GM12872 (cell line): ENCODE data around the gene CD74.

Experiments
- TF ChIP-seq, protein P1 (sequence below): IDR thresholded peaks from 3 replicates; pipeline ENCODE4 v1.5.1; 2011; ENCODE audit warnings: low read depth, mild to moderate bottlenecking, low read length, moderate library complexity; ENCODE audit not compliant: insufficient read depth

The CD74 gene

DNA sequence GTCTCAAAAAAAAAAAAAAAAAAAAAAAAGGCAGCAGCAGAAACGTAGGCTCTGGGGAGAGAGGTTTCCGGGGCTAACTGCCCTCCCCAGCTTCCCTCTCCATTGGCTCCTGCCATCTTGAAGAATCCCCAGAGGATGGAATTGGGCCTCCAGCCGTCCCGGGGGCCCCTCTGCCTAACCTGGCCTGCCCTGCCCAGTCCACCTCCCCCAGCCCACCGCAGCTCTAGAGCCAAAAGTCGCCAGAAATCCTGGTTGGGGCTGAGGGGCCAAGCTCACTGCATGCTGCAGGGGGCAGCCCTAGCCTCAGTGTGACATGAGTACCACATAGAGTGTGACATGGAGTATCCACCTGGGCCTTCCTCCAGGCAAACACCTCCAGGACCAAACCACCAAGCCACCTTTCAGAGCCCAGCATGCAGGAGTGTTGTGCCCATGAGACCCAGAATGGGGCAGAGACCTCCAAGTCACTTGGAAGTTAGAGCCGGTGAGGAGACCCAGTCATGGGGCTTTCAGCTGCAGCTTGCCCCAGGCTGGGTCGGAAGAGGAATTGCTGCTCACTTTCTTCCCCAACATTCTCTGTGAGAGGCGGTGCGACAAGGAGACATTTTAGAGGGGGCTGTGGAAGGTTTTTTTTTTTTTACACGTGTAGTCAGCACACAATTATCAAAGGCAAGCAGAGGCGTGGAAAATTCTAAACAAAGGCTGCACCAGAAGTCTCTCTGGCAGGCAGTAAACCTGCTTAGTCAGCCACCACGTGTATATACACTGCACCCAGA is 17.6 kb downstream of the CD74 start:
- TF ChIP-seq, protein P1, sequence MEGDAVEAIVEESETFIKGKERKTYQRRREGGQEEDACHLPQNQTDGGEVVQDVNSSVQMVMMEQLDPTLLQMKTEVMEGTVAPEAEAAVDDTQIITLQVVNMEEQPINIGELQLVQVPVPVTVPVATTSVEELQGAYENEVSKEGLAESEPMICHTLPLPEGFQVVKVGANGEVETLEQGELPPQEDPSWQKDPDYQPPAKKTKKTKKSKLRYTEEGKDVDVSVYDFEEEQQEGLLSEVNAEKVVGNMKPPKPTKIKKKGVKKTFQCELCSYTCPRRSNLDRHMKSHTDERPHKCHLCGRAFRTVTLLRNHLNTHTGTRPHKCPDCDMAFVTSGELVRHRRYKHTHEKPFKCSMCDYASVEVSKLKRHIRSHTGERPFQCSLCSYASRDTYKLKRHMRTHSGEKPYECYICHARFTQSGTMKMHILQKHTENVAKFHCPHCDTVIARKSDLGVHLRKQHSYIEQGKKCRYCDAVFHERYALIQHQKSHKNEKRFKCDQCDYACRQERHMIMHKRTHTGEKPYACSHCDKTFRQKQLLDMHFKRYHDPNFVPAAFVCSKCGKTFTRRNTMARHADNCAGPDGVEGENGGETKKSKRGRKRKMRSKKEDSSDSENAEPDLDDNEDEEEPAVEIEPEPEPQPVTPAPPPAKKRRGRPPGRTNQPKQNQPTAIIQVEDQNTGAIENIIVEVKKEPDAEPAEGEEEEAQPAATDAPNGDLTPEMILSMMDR = no peak

DNA sequence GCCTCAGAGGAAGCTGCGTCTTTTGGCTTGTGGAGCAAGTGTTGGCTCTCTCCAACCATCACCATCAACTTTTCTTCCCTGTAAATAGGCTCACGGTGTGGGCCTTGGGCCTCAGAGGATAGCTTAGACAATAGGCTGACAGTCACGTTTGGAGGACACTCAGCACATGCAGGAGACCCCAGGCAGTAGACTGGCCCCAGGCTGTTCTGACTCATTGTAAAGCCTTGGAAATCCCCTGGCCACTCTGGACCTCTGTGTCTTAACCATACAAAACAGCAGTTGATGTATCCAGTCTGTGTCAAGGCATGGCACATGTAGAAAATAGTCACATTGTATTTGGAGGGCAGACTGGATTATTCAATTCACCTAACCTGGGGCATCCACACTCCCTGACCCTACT is 18.6 kb downstream of the CD74 start:
- TF ChIP-seq, protein P1 = no peak

DNA sequence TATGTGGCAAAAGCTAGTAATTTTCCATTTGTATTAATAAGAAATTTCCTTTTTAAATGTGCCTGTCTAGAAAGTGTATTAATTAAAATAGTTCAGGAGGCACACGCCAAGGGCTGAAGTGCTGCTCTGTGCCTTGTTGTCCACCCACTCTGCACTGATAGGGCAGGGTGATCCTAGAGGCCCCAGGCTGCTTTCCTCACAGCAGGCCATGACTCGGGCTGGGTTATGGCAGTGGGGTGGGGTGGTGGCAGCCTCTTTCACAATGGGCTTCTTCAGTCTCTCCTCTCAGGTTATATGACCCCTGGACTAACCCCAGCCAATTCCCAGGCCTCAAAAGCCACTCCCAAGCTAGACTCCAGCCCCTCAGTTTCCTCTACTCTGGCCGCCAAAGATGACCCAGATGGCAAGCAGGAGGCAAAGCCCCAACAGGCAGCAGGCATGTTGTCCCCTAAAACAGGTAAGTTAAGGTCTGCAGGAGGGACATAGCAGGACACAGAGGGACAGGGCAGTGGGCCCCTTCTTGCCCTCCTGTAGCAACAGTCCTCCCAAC is 19.5 kb downstream of the CD74 start:
- TF ChIP-seq, protein P1 = no peak

DNA sequence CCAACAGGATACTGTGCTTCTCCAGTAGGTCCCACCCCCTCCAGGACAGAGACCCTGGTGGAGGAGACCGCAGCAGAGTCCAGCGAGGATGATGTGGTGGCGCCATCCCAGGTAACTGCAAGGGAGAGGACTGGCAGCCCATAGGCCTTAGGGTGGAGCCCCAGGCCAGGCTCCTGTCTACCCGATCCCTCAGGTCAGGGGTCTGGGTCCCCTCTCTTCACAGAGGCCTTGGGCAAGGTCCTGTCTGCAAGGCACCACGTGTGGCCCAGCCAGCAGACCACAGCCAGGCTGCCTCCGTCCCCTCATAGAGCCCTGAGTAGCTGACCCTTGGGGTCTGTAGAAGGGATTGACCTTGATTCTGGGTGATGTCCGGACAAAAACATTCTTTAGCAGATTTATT is 20.0 kb downstream of the CD74 start:
- TF ChIP-seq, protein P1 = no peak

DNA sequence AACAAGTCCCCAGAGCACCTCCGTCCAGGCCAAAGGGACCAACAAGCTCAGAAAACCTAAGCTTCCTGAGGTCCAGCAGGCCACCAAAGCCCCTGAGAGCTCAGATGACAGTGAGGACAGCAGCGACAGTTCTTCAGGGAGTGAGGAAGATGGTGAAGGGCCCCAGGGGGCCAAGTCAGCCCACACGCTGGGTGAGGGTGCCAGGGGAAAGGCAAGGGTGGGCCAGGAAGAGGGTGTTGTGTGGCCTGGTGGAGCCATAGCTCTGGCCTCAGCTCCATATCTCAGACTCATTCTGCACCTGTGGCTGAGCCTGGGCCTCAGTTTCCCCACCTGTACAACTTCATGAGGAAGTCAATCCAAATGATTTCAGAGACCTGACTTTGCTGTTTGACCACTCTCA is 20.7 kb downstream of the CD74 start:
- TF ChIP-seq, protein P1 = no peak

DNA sequence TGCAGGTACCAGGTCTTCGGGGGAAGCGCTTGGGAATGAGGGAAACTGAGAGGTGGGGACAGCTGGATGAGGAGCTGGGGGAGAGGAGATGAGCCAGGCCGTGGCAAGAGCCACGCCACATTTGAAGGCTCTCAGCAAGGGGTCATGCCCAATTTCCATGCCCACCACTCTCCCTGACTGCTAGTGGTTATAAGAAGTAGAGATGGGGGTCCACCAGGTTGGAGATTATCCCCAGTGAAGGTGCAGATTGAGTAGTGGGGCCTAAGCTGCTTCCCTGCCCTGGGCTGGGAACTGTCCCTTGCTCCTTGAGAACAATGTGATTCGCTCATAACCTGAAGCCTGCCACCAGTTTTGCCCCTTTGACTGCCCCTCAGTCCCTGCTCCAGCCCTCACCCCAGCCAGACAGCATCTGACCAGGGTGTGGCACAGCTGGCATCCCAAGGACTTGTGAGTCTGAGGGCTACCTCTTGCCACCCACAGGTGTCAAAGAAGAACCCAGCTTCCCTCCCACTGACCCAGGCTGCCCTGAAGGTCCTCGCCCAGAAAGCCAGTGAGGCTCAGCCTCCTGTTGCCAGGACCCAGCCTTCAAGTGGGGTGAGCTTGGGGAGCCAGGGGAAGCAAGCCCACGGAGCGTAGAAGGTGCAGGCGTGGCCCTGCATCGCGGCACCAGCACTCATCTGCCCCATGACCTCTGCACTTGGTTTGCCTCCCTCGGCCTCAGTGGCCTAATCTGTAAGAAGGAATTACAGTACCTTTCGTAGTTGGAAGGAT is 21.5 kb downstream of the CD74 start:
- TF ChIP-seq, protein P1 = no peak

DNA sequence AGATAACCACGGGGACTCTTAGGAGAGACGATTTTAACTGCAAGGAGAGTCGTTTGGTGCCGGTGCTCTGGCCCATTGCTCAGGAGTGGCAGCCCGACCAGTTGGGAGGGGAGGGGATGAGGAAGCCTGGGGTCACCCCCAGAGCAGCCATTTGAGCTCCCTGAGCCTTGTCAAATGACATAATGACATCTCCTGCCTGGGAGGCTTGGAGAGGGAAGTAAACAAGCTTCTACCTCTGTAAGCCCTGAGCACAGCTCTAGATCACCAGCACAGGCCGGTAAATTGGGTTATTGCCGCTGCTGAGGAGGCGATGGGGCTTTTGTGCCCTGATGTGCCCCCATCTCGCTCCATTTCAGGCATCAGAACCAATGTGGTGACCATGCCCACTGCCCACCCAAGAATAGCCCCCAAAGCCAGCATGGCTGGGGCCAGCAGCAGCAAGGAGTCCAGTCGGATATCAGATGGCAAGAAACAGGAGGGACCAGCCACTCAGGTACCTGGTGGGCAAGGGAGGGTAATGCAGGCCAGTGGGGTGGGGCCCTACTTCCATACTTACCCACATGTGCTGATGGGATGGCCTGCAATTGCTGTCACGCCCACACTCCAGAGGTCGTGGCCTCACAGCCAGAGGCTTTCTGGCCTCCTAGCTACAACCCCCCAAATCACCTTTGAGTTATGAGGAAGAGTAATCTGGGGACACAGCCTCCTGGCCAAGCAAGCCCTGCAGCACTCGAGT is 23.0 kb downstream of the CD74 start:
- TF ChIP-seq, protein P1 = peak; percentile 16; the same call in 1 of the 3 replicates
